ENCODE measurements around the gene ITGAV. TPM values are rescaled to one million over a fixed set of nuclear protein-coding genes. Genes with fewer than 3 reads are reported as not detected.

The ITGAV gene
- total and polyA plus RNA-seq, 4 donors: 27.9 to 146 (median 88.9) TPM

- DNase-seq (no peak), ATAC-seq (ENCODE audit: low FRiP score) (no peak)
- Histone ChIP-seq H3K9me3 (ENCODE audit: control insufficient read depth, low read length) (no peaks in the 10 kb centered on the region), H3K36me3 (ENCODE audit: control insufficient read depth in 1 of 2, insufficient read depth in 2 of 2, low read length in 1 of 2) (no peaks in the 10 kb centered on the region), H3K27me3 (ENCODE audit: control insufficient read depth in 1 of 2, insufficient read depth in 2 of 2, low read length in 1 of 2) (no peaks in the 10 kb centered on the region), H3K4me3 (ENCODE audit: low read length in 2 of 2) (no peak overlapping the region), H3K4me1 (ENCODE audit: control insufficient read depth in 1 of 2, insufficient read depth in 2 of 2, low read length in 2 of 2) (no peaks in the 10 kb centered on the region), H3K27ac (ENCODE audit: low read depth in 1 of 2, low read length in 2 of 2) (no peak overlapping the region)
- intact Hi-C loops (cut with DNase I): no loop called here
- WGBS, 2 donors: 84% methylated on average over 3 of the region's 3 CpGs
Measured at GRCh38 chr2:186717320-186718007, 127.6 kb downstream of the ITGAV start.

GRCh38 chr2:186718122-186718521, 128.3 kb downstream of the ITGAV start:
- intact Hi-C loops (cut with DNase I): no loop called here
- H3K27ac ChIP-seq (ENCODE audit: low read depth in 1 of 2, low read length in 2 of 2): no peak overlapping the region
- no peaks in the 10 kb centered on the region for H3K36me3 ChIP-seq (ENCODE audit: control insufficient read depth in 1 of 2, insufficient read depth in 2 of 2, low read length in 1 of 2)
- no peaks in the 10 kb centered on the region for H3K4me1 ChIP-seq (ENCODE audit: control insufficient read depth in 1 of 2, insufficient read depth in 2 of 2, low read length in 2 of 2)
- DNase-seq (no peak), ATAC-seq (ENCODE audit: low FRiP score) (no peak)
- no peak overlapping the region for H3K4me3 ChIP-seq (ENCODE audit: low read length in 2 of 2)
- WGBS, 2 donors: 93 to 95% methylated on average over 3 of the region's 3 CpGs
- H3K9me3 ChIP-seq (ENCODE audit: control insufficient read depth, low read length): no peaks in the 10 kb centered on the region
- H3K27me3 ChIP-seq (ENCODE audit: control insufficient read depth in 1 of 2, insufficient read depth in 2 of 2, low read length in 1 of 2): no peaks in the 10 kb centered on the region

- Histone ChIP-seq H3K9me3 (ENCODE audit: control insufficient read depth, low read length) (no peaks in the 10 kb centered on the region), H3K4me3 (ENCODE audit: low read length in 2 of 2) (no peak overlapping the region), H3K27ac (ENCODE audit: low read depth in 1 of 2, low read length in 2 of 2) (no peak overlapping the region), H3K4me1 (ENCODE audit: control insufficient read depth in 1 of 2, insufficient read depth in 2 of 2, low read length in 2 of 2) (no peaks in the 10 kb centered on the region), H3K27me3 (ENCODE audit: control insufficient read depth in 1 of 2, insufficient read depth in 2 of 2, low read length in 1 of 2) (no peaks in the 10 kb centered on the region), H3K36me3 (ENCODE audit: control insufficient read depth in 1 of 2, insufficient read depth in 2 of 2, low read length in 1 of 2) (no peaks in the 10 kb centered on the region)
- ATAC-seq (ENCODE audit: low FRiP score): no peak
- intact Hi-C loops (cut with DNase I): no loop called here
- 79 to 83% methylated on average over 4 of the region's 4 CpGs for WGBS, 2 donors
- DNase-seq: no peak
Measured at GRCh38 chr2:186718903-186719302, 129.0 kb downstream of the ITGAV start.

GRCh38 chr2:186721956-186722355, 132.1 kb downstream of the ITGAV start:
- Histone ChIP-seq H3K27ac (ENCODE audit: low read depth in 1 of 2, low read length in 2 of 2) (no peak overlapping the region), H3K4me3 (ENCODE audit: low read length in 2 of 2) (no peak overlapping the region), H3K4me1 (ENCODE audit: control insufficient read depth in 1 of 2, insufficient read depth in 2 of 2, low read length in 2 of 2) (no peaks in the 10 kb centered on the region), H3K9me3 (ENCODE audit: control insufficient read depth, low read length) (no peaks in the 10 kb centered on the region), H3K27me3 (ENCODE audit: control insufficient read depth in 1 of 2, insufficient read depth in 2 of 2, low read length in 1 of 2) (no peaks in the 10 kb centered on the region), H3K36me3 (ENCODE audit: control insufficient read depth in 1 of 2, insufficient read depth in 2 of 2, low read length in 1 of 2) (no peaks in the 10 kb centered on the region)
- DNase-seq (no peak), ATAC-seq (ENCODE audit: low FRiP score) (no peak)
- intact Hi-C loops (cut with DNase I): no loop called here

- H3K4me3 ChIP-seq (ENCODE audit: low read length in 2 of 2): no peak overlapping the region
- intact Hi-C loops (cut with DNase I): no loop called here
- no peak for ATAC-seq (ENCODE audit: low FRiP score)
- H3K4me1 ChIP-seq (ENCODE audit: control insufficient read depth in 1 of 2, insufficient read depth in 2 of 2, low read length in 2 of 2): no peaks in the 10 kb centered on the region
- no peaks in the 10 kb centered on the region for H3K27me3 ChIP-seq (ENCODE audit: control insufficient read depth in 1 of 2, insufficient read depth in 2 of 2, low read length in 1 of 2)
- H3K27ac ChIP-seq (ENCODE audit: low read depth in 1 of 2, low read length in 2 of 2): no peak overlapping the region
- H3K36me3 ChIP-seq (ENCODE audit: control insufficient read depth in 1 of 2, insufficient read depth in 2 of 2, low read length in 1 of 2): no peaks in the 10 kb centered on the region
- DNase-seq: no peak
- WGBS, 2 donors: 81 to 82% methylated on average over 7 of the region's 7 CpGs
- H3K9me3 ChIP-seq (ENCODE audit: control insufficient read depth, low read length): no peaks in the 10 kb centered on the region
Measured at GRCh38 chr2:186724736-186725135, 134.9 kb downstream of the ITGAV start.

GRCh38 chr2:186725783-186726182, 135.9 kb downstream of the ITGAV start:
- Histone ChIP-seq H3K36me3 (ENCODE audit: control insufficient read depth in 1 of 2, insufficient read depth in 2 of 2, low read length in 1 of 2) (no peaks in the 10 kb centered on the region), H3K27me3 (ENCODE audit: control insufficient read depth in 1 of 2, insufficient read depth in 2 of 2, low read length in 1 of 2) (no peaks in the 10 kb centered on the region), H3K9me3 (ENCODE audit: control insufficient read depth, low read length) (no peaks in the 10 kb centered on the region), H3K4me1 (ENCODE audit: control insufficient read depth in 1 of 2, insufficient read depth in 2 of 2, low read length in 2 of 2) (no peaks in the 10 kb centered on the region), H3K4me3 (ENCODE audit: low read length in 2 of 2) (no peak overlapping the region), H3K27ac (ENCODE audit: low read depth in 1 of 2, low read length in 2 of 2) (no peak overlapping the region)
- 80 to 83% methylated on average over 1 of the region's 1 CpG for WGBS, 2 donors
- intact Hi-C loops (cut with DNase I): no loop called here
- ATAC-seq (ENCODE audit: low FRiP score) (no peak), DNase-seq (no peak)

GRCh38 chr2:186726938-186727337, 137.1 kb downstream of the ITGAV start:
- no peaks in the 10 kb centered on the region for H3K27me3 ChIP-seq (ENCODE audit: control insufficient read depth in 1 of 2, insufficient read depth in 2 of 2, low read length in 1 of 2)
- ATAC-seq (ENCODE audit: low FRiP score) (no peak), DNase-seq (no peak)
- no peak overlapping the region for H3K4me3 ChIP-seq (ENCODE audit: low read length in 2 of 2)
- no peaks in the 10 kb centered on the region for H3K4me1 ChIP-seq (ENCODE audit: control insufficient read depth in 1 of 2, insufficient read depth in 2 of 2, low read length in 2 of 2)
- H3K27ac ChIP-seq (ENCODE audit: low read depth in 1 of 2, low read length in 2 of 2): no peak overlapping the region
- no peaks in the 10 kb centered on the region for H3K36me3 ChIP-seq (ENCODE audit: control insufficient read depth in 1 of 2, insufficient read depth in 2 of 2, low read length in 1 of 2)
- no peaks in the 10 kb centered on the region for H3K9me3 ChIP-seq (ENCODE audit: control insufficient read depth, low read length)
- intact Hi-C loops (cut with DNase I): no loop called here
- WGBS, 2 donors: 75 to 78% methylated on average over 3 of the region's 3 CpGs

- no peak overlapping the region for H3K27ac ChIP-seq (ENCODE audit: low read depth in 1 of 2, low read length in 2 of 2)
- no peaks in the 10 kb centered on the region for H3K27me3 ChIP-seq (ENCODE audit: control insufficient read depth in 1 of 2, insufficient read depth in 2 of 2, low read length in 1 of 2)
- intact Hi-C loops (cut with DNase I): no loop called here
- no peak overlapping the region for H3K4me3 ChIP-seq (ENCODE audit: low read length in 2 of 2)
- ATAC-seq (ENCODE audit: low FRiP score) (no peak), DNase-seq (no peak)
- H3K4me1 ChIP-seq (ENCODE audit: control insufficient read depth in 1 of 2, insufficient read depth in 2 of 2, low read length in 2 of 2): no peaks in the 10 kb centered on the region
- 91 to 97% methylated on average over 2 of the region's 2 CpGs for WGBS, 2 donors
- H3K36me3 ChIP-seq (ENCODE audit: control insufficient read depth in 1 of 2, insufficient read depth in 2 of 2, low read length in 1 of 2): no peaks in the 10 kb centered on the region
- no peaks in the 10 kb centered on the region for H3K9me3 ChIP-seq (ENCODE audit: control insufficient read depth, low read length)
Measured at GRCh38 chr2:186728631-186729030, 138.8 kb downstream of the ITGAV start.

Measured in aorta (tissue), 5 donors.